K562 (cell line): Measurements from ENCODE around the gene ELF2.

Experiments
- CAMTA2 ChIP-seq: fragments of 250-450 bp; sonication (Bioruptor Pico); conservative IDR thresholded peaks from 2 replicates; pipeline ENCODE4 v1.5.1; 2022
- ESRRA ChIP-seq: fragments of 450-650 bp; IDR thresholded peaks from 2 replicates; pipeline ENCODE4 v1.6.1; 2014; ENCODE audit warnings: low read depth, mild to moderate bottlenecking, moderate library complexity, borderline replicate concordance
- MAX ChIP-seq: sonication (generic); formaldehyde crosslinking; IDR thresholded peaks from 2 replicates; pipeline ENCODE4 v1.9.0; 2022; ENCODE audit warnings: mild to moderate bottlenecking, missing genetic modification reagents
- RUNX1 ChIP-seq: sonication (generic); IDR thresholded peaks from 2 replicates; pipeline ENCODE4 v1.6.1; 2016; ENCODE audit warnings: antibody characterized with exemption, low read depth
- SIRT6 ChIP-seq: IDR thresholded peaks from one replicate; pipeline ENCODE4 v1.6.1; 2012; ENCODE audit warnings: low read depth, mild to moderate bottlenecking, control low read depth, inconsistent platforms, low read length, moderate library complexity
- SMARCA5 ChIP-seq: fragments of 450-650 bp; IDR thresholded peaks from 2 replicates; pipeline ENCODE4 v1.6.1; 2016
- TAF15 ChIP-seq: fragments of 200-400 bp; formaldehyde crosslinking; IDR thresholded peaks from 2 replicates; pipeline ENCODE4 v1.6.1; 2017; ENCODE audit warnings: mild to moderate bottlenecking, low read depth, low read length, moderate library complexity
- USF2 ChIP-seq: sonication (generic); formaldehyde crosslinking; IDR thresholded peaks from 2 replicates; pipeline ENCODE4 v1.5.0; 2020; ENCODE audit warnings: missing genetic modification reagents
- ZKSCAN1 ChIP-seq: fragments of 150-350 bp; IDR thresholded peaks from 2 replicates; pipeline ENCODE4 v1.6.1; 2016; ENCODE audit warnings: low read depth, low read length
- ZNF24 ChIP-seq: fragments of 450-650 bp; IDR thresholded peaks from 2 replicates; pipeline ENCODE4 v1.6.1; 2016

GRCh38 chr4:139076016-139076744, 100.8 kb downstream of the ELF2 start:
- TF ChIP-seq SMARCA5: no peak
- no peak for TF ChIP-seq MAX (CRISPR knock-in tag)
- TF ChIP-seq ESRRA: no peak
- TF ChIP-seq RUNX1: no peak
- no peak for TF ChIP-seq ZNF24
- no peak for TF ChIP-seq TAF15
- TF ChIP-seq ZKSCAN1: no peak
- TF ChIP-seq USF2: no peak
- no peak for TF ChIP-seq SIRT6
- TF ChIP-seq CAMTA2 (CRISPR knock-in tag): no peak
